HFFc6 (cell line): Measurements from ENCODE around the gene EPHA1. TPM values are rescaled to one million over a fixed set of nuclear protein-coding genes. Genes with fewer than 3 reads are reported as not detected.
"Not testable (repeated sequence)": the region's sequence is repeated elsewhere in the genome, so short reads cannot be mapped to it uniquely, and the experiment has no call there.

Experiments used
- DNase-seq: peaks from one replicate; pipeline ENCODE4 v3.0.0-alpha.2; 2018
- H3K27ac Mint-ChIP-seq: 2 replicates; pipeline ENCODE4 v1.8.0; 2020; ENCODE audit warnings: mild to moderate bottlenecking, mixed read lengths
- H3K27me3 Mint-ChIP-seq: 2 replicates; pipeline ENCODE4 v1.8.0; 2021; ENCODE audit warnings: mild to moderate bottlenecking, moderate library complexity, mixed read lengths; ENCODE audit not compliant: insufficient read depth
- H3K36me3 Mint-ChIP-seq: 2 replicates; pipeline ENCODE4 v1.8.0; 2021; ENCODE audit warnings: low read depth, mixed read lengths
- H3K4me1 Mint-ChIP-seq: 2 replicates; pipeline ENCODE4 v1.8.0; 2020; ENCODE audit warnings: low read depth, mixed read lengths
- H3K4me3 Mint-ChIP-seq: 2 replicates; pipeline ENCODE4 v1.8.0; 2020; ENCODE audit warnings: mild to moderate bottlenecking, moderate library complexity, mixed read lengths
- H3K9me3 Mint-ChIP-seq: 2 replicates; pipeline ENCODE4 v1.8.0; 2020; ENCODE audit warnings: mild to moderate bottlenecking, mixed read lengths
- total RNA-seq, 6 experiments: library from RNA; stranded (reverse); fragmentation: NEBNext Ultra II Directional; extraction: Animal tissue kit (Norgen Biotek cat#: 25700); gene quantifications; 2 replicates in 1 of 6; 3 replicates in 5 of 6; pipeline ENCODE4 v1.2.3, GENCODE V29; 2021
- TF ChIP-seq, protein P1 (sequence below): fragments of 200-600 bp; sonication (generic); IDR thresholded peaks from 2 replicates; pipeline ENCODE4 v1.5.0; 2021; ENCODE audit warnings: antibody characterized with exemption, mild to moderate bottlenecking

Gene EPHA1
- total RNA-seq, 6 experiments from 2014 or later, result not detected

DNA sequence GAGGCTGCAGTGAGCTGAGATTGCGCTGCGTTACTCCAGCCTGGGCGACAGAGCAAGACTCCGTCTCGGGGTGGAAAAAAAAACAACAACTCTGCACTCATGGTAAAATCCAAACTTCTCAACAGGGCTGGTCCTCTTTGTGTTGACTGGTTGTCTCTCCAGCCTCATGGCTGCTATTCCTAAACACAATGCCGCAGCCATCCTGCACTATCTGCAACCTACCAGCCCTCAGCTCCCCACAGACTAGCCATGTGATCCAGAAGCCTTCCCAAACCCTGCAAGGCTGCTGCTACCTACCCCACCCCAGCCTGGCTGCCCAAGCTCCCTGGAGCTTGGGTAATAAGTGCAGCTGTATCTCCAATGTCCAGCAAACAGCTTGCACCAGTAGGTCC, 15.8 kb downstream of the EPHA1 start:
- no peak overlapping the region; the same call in 1 of the 2 replicates for H3K4me3 Mint-ChIP-seq
- H3K27ac Mint-ChIP-seq, result peak overlapping the region; percentile 85
- peaks cover 5% of the 10 kb centered on the region; the same call in 1 of the 2 replicates for H3K9me3 Mint-ChIP-seq
- TF ChIP-seq, protein P1, sequence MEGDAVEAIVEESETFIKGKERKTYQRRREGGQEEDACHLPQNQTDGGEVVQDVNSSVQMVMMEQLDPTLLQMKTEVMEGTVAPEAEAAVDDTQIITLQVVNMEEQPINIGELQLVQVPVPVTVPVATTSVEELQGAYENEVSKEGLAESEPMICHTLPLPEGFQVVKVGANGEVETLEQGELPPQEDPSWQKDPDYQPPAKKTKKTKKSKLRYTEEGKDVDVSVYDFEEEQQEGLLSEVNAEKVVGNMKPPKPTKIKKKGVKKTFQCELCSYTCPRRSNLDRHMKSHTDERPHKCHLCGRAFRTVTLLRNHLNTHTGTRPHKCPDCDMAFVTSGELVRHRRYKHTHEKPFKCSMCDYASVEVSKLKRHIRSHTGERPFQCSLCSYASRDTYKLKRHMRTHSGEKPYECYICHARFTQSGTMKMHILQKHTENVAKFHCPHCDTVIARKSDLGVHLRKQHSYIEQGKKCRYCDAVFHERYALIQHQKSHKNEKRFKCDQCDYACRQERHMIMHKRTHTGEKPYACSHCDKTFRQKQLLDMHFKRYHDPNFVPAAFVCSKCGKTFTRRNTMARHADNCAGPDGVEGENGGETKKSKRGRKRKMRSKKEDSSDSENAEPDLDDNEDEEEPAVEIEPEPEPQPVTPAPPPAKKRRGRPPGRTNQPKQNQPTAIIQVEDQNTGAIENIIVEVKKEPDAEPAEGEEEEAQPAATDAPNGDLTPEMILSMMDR, result no peak
- no peak for DNase-seq
- H3K36me3 Mint-ChIP-seq, result peaks cover 29% of the 10 kb centered on the region
- H3K4me1 Mint-ChIP-seq, result peaks cover 61% of the 10 kb centered on the region
- peaks cover 39% of the 10 kb centered on the region for H3K27me3 Mint-ChIP-seq

DNA sequence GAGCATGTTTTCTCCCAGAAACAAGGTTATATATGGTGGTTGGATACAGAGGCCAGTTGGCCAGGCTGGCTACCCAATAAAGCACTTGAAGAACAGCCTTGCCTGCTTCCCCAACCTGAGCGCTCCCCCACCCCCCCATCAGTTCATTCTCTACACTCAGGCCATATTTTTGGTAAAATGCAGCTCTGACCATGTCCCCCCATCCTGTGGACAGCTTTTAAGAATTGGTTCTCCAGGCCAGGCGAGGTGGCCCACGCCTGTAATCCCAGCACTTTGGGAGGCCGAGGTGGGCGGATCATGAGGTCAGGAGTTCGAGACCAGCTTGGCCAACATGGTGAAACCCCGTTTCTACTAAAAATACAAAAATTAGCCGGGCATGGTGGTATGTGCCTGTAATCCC, 16.2 kb downstream of the EPHA1 start:
- H3K36me3 Mint-ChIP-seq, result peaks cover 29% of the 10 kb centered on the region
- peak overlapping the region; percentile 50 for H3K4me3 Mint-ChIP-seq
- DNase-seq, result not testable (repeated sequence)

DNA sequence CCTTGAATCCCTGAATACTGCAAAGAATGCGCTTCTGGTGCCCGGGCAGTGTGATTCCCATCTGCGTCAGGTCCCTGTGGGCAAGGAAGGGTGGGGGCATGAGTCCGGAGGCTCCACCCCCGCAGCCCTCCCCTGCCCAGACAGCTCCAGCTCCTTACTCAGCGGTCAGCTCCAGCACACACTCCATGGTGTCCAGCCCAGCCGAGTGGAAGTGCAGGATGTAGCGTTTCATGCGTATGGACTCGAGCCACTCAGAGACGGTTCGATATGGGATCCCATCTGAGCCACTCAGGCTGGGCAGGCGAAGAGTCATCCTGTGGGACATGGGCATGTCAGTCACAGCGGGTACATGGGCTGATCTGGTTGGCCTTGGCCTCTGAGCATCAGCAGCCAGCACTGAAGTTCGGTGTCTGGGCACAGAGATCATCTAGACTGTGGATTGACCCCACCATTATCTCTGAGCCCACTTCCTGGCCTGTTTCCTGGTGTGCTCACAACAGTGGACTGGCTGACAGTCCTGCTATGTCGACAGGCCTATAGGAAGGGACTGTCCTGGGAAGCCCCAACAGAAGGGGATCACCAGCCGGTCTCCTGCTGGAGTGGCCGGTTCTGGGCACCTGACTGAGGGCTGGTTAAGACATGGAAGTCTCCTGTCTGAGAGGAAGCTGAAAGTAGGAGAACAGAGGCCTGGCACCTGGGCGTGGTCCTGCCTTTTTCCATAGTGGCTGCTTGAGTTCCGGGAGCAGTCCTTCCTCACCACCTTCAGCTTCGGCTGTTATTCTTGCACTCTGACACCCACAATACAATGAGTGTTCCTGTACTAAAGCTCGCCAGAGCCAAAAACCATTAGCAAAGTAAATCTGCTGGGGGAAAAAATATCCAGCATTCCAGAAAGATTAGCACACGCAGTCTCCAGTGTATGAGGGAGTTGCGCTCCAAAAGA, 16.9 kb downstream of the EPHA1 start:
- TF ChIP-seq, protein P1, result no peak
- peaks cover 36% of the 10 kb centered on the region for H3K27me3 Mint-ChIP-seq
- peaks cover 5% of the 10 kb centered on the region; the same call in 1 of the 2 replicates for H3K9me3 Mint-ChIP-seq
- peak; percentile 80 for DNase-seq
- H3K4me1 Mint-ChIP-seq, result peaks cover 63% of the 10 kb centered on the region
- H3K27ac Mint-ChIP-seq, result peak overlapping the region; percentile 85
- peaks cover 29% of the 10 kb centered on the region for H3K36me3 Mint-ChIP-seq
- peak overlapping the region; percentile 50 for H3K4me3 Mint-ChIP-seq

More for the DNA sequence above, 16.2 kb downstream of the EPHA1 start:
- peaks cover 64% of the 10 kb centered on the region for H3K4me1 Mint-ChIP-seq
- peaks cover 40% of the 10 kb centered on the region for H3K27me3 Mint-ChIP-seq
- H3K27ac Mint-ChIP-seq, result peak overlapping the region; percentile 85
- not testable (repeated sequence) for H3K9me3 Mint-ChIP-seq

DNA sequence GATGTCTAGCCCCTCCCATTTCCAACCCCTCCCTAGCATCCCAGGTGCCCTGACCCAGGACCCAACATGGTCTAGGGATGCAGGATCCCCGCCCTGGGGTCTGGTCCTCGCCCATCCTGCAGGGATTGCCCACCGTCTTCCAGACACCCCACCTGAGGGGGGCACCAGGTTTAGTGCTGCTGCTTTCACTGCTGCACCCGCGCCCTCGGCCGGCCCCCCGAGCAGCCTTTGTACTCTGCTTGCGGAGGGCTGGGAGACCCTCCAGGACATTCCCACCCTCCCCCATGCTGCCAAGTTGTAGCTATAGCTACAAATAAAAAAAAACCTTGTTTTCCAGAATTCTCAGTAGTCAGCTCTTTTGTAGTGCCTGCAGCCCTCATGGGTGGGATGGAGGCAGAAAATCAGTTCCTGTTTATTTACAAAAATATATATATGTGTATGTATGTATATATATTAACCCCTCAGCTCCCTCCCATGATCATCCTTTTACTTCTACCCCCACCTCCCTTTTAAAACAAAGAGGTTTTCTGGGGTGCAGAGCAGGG, 17.8 kb downstream of the EPHA1 start:
- no peak for DNase-seq
- TF ChIP-seq, protein P1, result no peak
- peaks cover 30% of the 10 kb centered on the region for H3K27me3 Mint-ChIP-seq
- peak overlapping the region; percentile 85 for H3K27ac Mint-ChIP-seq
- peaks cover 5% of the 10 kb centered on the region; the same call in 1 of the 2 replicates for H3K9me3 Mint-ChIP-seq
- H3K36me3 Mint-ChIP-seq, result peaks cover 29% of the 10 kb centered on the region
- H3K4me1 Mint-ChIP-seq, result peaks cover 59% of the 10 kb centered on the region
- H3K4me3 Mint-ChIP-seq, result peak overlapping the region; percentile 67

DNA sequence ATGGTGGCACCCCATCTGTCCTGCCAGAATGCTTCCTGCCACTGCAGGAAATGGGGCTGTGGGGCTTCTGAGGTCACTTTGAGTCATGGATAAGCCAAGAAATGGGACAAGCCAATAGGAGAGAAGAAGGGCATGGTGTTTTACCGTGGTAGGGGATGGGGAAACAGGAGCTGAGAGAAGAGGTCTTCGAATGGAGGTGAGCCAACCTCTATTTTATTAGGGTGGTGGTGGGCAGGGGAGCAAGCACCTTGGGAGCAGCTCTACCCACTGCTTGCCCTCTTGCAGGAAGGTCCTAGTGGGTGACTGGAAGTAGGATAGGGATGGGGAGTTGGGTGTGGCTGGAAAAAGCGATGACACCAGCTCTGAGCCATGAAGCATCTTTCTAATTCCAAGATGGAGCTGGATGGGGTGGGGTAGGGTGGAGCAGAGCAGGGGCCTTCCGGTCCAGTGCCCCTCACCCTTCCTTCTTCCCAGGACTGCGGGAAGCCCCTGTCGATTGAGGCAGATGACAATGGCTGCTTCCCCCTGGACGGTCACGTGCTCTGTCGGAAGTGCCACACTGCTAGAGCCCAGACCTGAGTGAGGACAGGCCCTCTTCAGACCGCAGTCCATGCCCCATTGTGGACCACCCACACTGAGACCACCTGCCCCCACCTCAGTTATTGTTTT, 18.4 kb downstream of the EPHA1 start:
- TF ChIP-seq, protein P1, result no peak
- peaks cover 29% of the 10 kb centered on the region for H3K36me3 Mint-ChIP-seq

More for the DNA sequence above, 18.4 kb downstream of the EPHA1 start:
- Mint-ChIP-seq H3K27ac (peak overlapping the region; percentile 73), H3K27me3 (peaks cover 28% of the 10 kb centered on the region), H3K9me3 (peaks cover 5% of the 10 kb centered on the region; the same call in 1 of the 2 replicates), H3K4me1 (peaks cover 59% of the 10 kb centered on the region), H3K4me3 (peak overlapping the region; percentile 67)
- no peak for DNase-seq
